OCI-LY3 (cell line): ENCODE measurements around the gene SLAIN2.

Experiments
- CTCF ChIP-seq: fragments of 200-600, 300-600 bp; sonication (generic); IDR thresholded peaks from 2 replicates; pipeline ENCODE4 v1.5.1; 2014; ENCODE audit warnings: antibody characterized with exemption, low read length, low read depth
- EZH2phosphoT487 ChIP-seq: fragments of 200-600 bp; shearing (Covaris generic); IDR thresholded peaks from 2 replicates; pipeline ENCODE4 v1.6.1; 2018; ENCODE audit warnings: antibody characterized with exemption, mixed run types, low read depth

GRCh38 chr4:48472794-48473193 lies 131.5 kb downstream of the SLAIN2 start:
- TF ChIP-seq CTCF (no peak), EZH2phosphoT487 (no peak)
